Endothelial cell of umbilical vein (primary cell): ENCODE measurements around the gene ADARB1. TPM values are rescaled to one million over a fixed set of nuclear protein-coding genes. Genes with fewer than 3 reads are reported as not detected.

Source experiments
- BruUV-seq: library from RNA; stranded (reverse); fragments of 400-500 nt; replicated peaks from 2 replicates; lab custom pipeline; 2021; lab: Mats Ljungman, UMichigan
- CTCF ChIA-PET: fragments of 300-600, 350-600 bp; sonication (Branson Sonifier 250); formaldehyde crosslinking; loops from one replicate; lab custom pipeline; 2021; ENCODE audit warnings: antibody characterized with exemption, inconsistent platforms; lab: Charles Lee
- POLR2A ChIA-PET: fragments of 300-600, 350-600 bp; sonication (Branson Sonifier 250); formaldehyde crosslinking; loops from one replicate; lab custom pipeline; 2021; ENCODE audit warnings: antibody characterized with exemption, inconsistent platforms; lab: Charles Lee
- DNase-seq: peaks from one replicate; pipeline ENCODE4 v3.0.0-alpha.2; 2011; ENCODE audit warnings: low read depth, low spot score
- FAIRE-seq: peaks from 2 replicates; lab custom pipeline; 2011; peaks lifted over from hg19 to GRCh38; lab: Jason Lieb, UNC
- H2AFZ ChIP-seq: 2 replicates; pipeline ENCODE4 v1.6.0; 2012; ENCODE audit warnings: low read depth, low read length, control low read depth, inconsistent platforms
- H3K27ac ChIP-seq: 2 replicates; pipeline ENCODE4 v1.5.1; 2011; ENCODE audit warnings: low read depth, mild to moderate bottlenecking, control low read depth, low read length, moderate library complexity; ENCODE audit not compliant: insufficient read depth
- H3K27me3 ChIP-seq, 2 experiments: 2 replicates each; pipeline versions ENCODE4 v1.6.0 to v1.6.1; 2011; ENCODE audit warnings: low read length in 2 of 2, mixed read lengths in 1 of 2; ENCODE audit not compliant: control insufficient read depth in 2 of 2, insufficient read depth in 2 of 2
- H3K36me3 ChIP-seq, 2 experiments: 2 replicates in 1 of 2; 3 replicates in 1 of 2; pipeline ENCODE4 v1.5.1; 2011; ENCODE audit warnings: low read length in 2 of 2, mild to moderate bottlenecking in 1 of 2, moderate library complexity in 1 of 2; ENCODE audit not compliant: control insufficient read depth in 2 of 2, insufficient read depth in 2 of 2; ENCODE audit errors: extremely low read depth in 1 of 2
- H3K4me1 ChIP-seq: 3 replicates; pipeline ENCODE4 v1.5.1; 2011; ENCODE audit warnings: mild to moderate bottlenecking, low read length; ENCODE audit not compliant: control insufficient read depth, insufficient read depth; ENCODE audit errors: extremely low read depth
- H3K4me2 ChIP-seq: 2 replicates; pipeline ENCODE4 v1.6.1; 2011; ENCODE audit warnings: low read length, control low read depth, mixed read lengths; ENCODE audit not compliant: insufficient read depth
- H3K4me3 ChIP-seq, 3 experiments: fragments of 200-600 bp in 1 of 3; sonication (generic), shearing (Covaris generic) in 1 of 3; replicated peaks in 1 of 3; 2 replicates each; pipeline ENCODE4 v1.5.1; 2011 to 2016; ENCODE audit warnings: control low read depth in 3 of 3, low read length in 3 of 3, mild to moderate bottlenecking in 2 of 3, inconsistent platforms in 1 of 3, low read depth in 1 of 3, moderate library complexity in 1 of 3; ENCODE audit not compliant: insufficient read depth in 1 of 3
- H3K79me2 ChIP-seq: 2 replicates; pipeline ENCODE4 v1.6.0; 2012; ENCODE audit warnings: low read length, inconsistent platforms; ENCODE audit not compliant: control insufficient read depth, insufficient read depth
- H3K9ac ChIP-seq: replicated peaks from 2 replicates; pipeline ENCODE3; 2011; ENCODE audit warnings: low read length, control low read depth; ENCODE audit not compliant: insufficient read depth; ENCODE audit errors: extremely low read depth
- H3K9me1 ChIP-seq: replicated peaks from 3 replicates; pipeline ENCODE4 v1.6.0; 2011; ENCODE audit warnings: mild to moderate bottlenecking, low read length; ENCODE audit not compliant: control insufficient read depth, insufficient read depth; ENCODE audit errors: extremely low read depth
- H3K9me3 ChIP-seq: replicated peaks from 2 replicates; pipeline ENCODE4 v1.5.1; 2012; ENCODE audit warnings: low read length, inconsistent platforms; ENCODE audit not compliant: control insufficient read depth, insufficient read depth
- H4K20me1 ChIP-seq: replicated peaks from 2 replicates; pipeline ENCODE3; 2011; ENCODE audit warnings: mild to moderate bottlenecking, low read length; ENCODE audit not compliant: control insufficient read depth, insufficient read depth; ENCODE audit errors: extremely low read depth
- CTCF ChIP-seq, 2 donors: IDR thresholded peaks; 1 replicate in 1 of 2; 2 replicates in 1 of 2; pipeline ENCODE4 v1.5.1; 2011; ENCODE audit warnings: low read length in 2 of 2, mild to moderate bottlenecking in 2 of 2, moderate library complexity in 2 of 2, control low read depth in 1 of 2, inconsistent platforms in 1 of 2, low read depth in 1 of 2; ENCODE audit not compliant: insufficient read depth in 1 of 2; ENCODE audit errors: extremely low read depth in 1 of 2
- EZH2 ChIP-seq: IDR thresholded peaks from 2 replicates; pipeline ENCODE4 v1.6.1; 2012; ENCODE audit warnings: borderline replicate concordance, low read depth, mild to moderate bottlenecking, moderate library complexity, low read length, inconsistent platforms; ENCODE audit not compliant: severe bottlenecking
- FOS ChIP-seq: IDR thresholded peaks from 2 replicates; pipeline ENCODE4 v1.6.1; 2011; ENCODE audit warnings: mild to moderate bottlenecking, low read length, moderate library complexity, borderline replicate concordance; ENCODE audit not compliant: insufficient read depth
- GATA2 ChIP-seq: IDR thresholded peaks from 2 replicates; pipeline ENCODE4 v1.7.0; 2011; ENCODE audit warnings: low read depth, mild to moderate bottlenecking, moderate library complexity, mixed read lengths, low read length; ENCODE audit not compliant: insufficient read length, insufficient read depth
- JUN ChIP-seq: IDR thresholded peaks from 2 replicates; pipeline ENCODE4 v1.6.1; 2011; ENCODE audit warnings: borderline replicate concordance, low read depth; ENCODE audit not compliant: insufficient read length, insufficient read depth
- MAX ChIP-seq: IDR thresholded peaks from 2 replicates; pipeline ENCODE4 v1.6.1; 2011; ENCODE audit not compliant: insufficient read depth, insufficient read length
- MYC ChIP-seq: IDR thresholded peaks from one replicate; pipeline ENCODE4 v1.6.1; 2011; ENCODE audit warnings: mild to moderate bottlenecking, low read depth, low read length
- POLR2A ChIP-seq: IDR thresholded peaks from 2 replicates; pipeline ENCODE4 v1.6.1; 2012; ENCODE audit warnings: low read depth, mild to moderate bottlenecking, control low read depth, low read length
- POLR2AphosphoS5 ChIP-seq: IDR thresholded peaks from 2 replicates; pipeline ENCODE4 v1.6.1; 2012; ENCODE audit warnings: low read depth, mild to moderate bottlenecking, control low read depth, low read length, moderate library complexity; ENCODE audit not compliant: insufficient read depth
- dilution Hi-C: fragments of 300-500 bp; cut with MboI; formaldehyde crosslinking; loops from one replicate; pipeline ENCODE4 v1.15.0; 2019; ENCODE audit warnings: low sequenced_read_pairs; ENCODE audit not compliant: extremely low pct_ligation_motif_present
- intact Hi-C: fragments of 100-400 bp; cut with micrococcal nuclease; formaldehyde crosslinking; loops from one replicate; pipeline ENCODE4 v1.10.0; 2022
- polyA plus RNA-seq, 4 experiments: library from polyadenylated mRNA; depleted of rRNA in 3 of 4; stranded (reverse) in 3 of 4; unstranded in 1 of 4; fragments of >200 nt; gene quantifications; 2 replicates each; pipeline versions ENCODE4 v1.2.1 to v1.2.3, GENCODE V29; 2011 to 2012; ENCODE audit warnings: missing spikeins in 1 of 4
- total RNA-seq: library from RNA; stranded (reverse); gene quantifications from 2 replicates; pipeline ENCODE4 v1.2.3, GENCODE V29; 2021

Gene ADARB1
- total and polyA plus RNA-seq, 2 donors (not counting 3 experiments of a cell fraction or from before 2014, with no cell fraction given) = 32.5 to 54.3 TPM

- POLR2A ChIA-PET = no interaction called here
Observed at GRCh38 chr21:45126204-45126626, 51.8 kb downstream of the ADARB1 start.

More at GRCh38 chr21:45126204-45126626, 51.8 kb downstream of the ADARB1 start:
- Histone ChIP-seq H3K36me3 (no peaks in the 10 kb centered on the region), H3K4me2 (no peak overlapping the region), H4K20me1 (no peaks in the 10 kb centered on the region), H3K9me1 (no peaks in the 10 kb centered on the region), H3K27ac (no peak overlapping the region), H3K27me3 (no peaks in the 10 kb centered on the region), H3K4me3 (no peak overlapping the region), H2AFZ (no peak overlapping the region), H3K9ac (no peak overlapping the region), H3K9me3 (no peaks in the 10 kb centered on the region), H3K79me2 (no peaks in the 10 kb centered on the region), H3K4me1 (peaks cover 28% of the 10 kb centered on the region)
- dilution Hi-C loops = loop anchor here (25.0 kb wide), 1 partner anchor 189 kb away; the partner anchor contains the start of gene SLX9
- no TSS peak for BruUV-seq
- FAIRE-seq (no peak), DNase-seq (no peak)
- CTCF ChIA-PET = interaction anchor here (0.5 to 9.3 kb wide), 7 partner anchors 13 to 234 kb away, joined by 3 to 269 read pairs (median 67); no protein-coding TSS in a partner anchor
- no peak for TF ChIP-seq POLR2A
- no peak for TF ChIP-seq EZH2
- no peak for TF ChIP-seq MAX
- no peak for TF ChIP-seq FOS
- TF ChIP-seq GATA2 = no peak
- TF ChIP-seq MYC = no peak
- no peak for TF ChIP-seq POLR2AphosphoS5
- TF ChIP-seq CTCF (IDR thresholded peaks at IDR 0.05; ENCODE audit: extremely low read depth in 1 of 2, insufficient read depth in 1 of 2, low read depth in 1 of 2, low read length in 2 of 2) = no peak
- no peak for TF ChIP-seq JUN
- intact Hi-C loops = no loop called here
